HG03139 (cell line): ENCODE results near the gene FAM163B.

Experiments
- ATAC-seq: cut with Tn5 transposase; IDR thresholded peaks from one replicate; pipeline ENCODE4 v1.9.1; 2021; ENCODE audit not compliant: unreplicated experiment

Gene FAM163B

DNA sequence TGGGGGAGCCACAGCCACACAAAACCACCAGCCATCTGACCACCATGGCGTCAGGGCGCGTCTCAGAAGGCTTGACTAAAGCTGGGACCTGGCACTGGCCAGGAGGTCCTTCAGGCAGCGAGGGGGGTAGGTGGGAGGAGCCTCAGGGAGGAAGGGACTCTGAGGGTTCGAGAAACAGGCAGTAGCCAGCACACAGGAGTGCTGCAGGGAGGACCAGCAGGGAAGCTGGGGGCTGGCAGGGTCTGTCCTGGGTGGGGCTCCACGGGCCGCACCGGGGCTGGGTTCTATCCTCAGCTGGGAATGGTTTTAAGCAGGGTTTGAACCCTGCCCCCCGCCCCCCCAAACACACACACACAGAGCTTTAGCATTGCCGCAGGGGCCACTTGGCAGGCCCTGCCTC, 7.4 kb downstream of the FAM163B start:
- no peak for ATAC-seq

DNA sequence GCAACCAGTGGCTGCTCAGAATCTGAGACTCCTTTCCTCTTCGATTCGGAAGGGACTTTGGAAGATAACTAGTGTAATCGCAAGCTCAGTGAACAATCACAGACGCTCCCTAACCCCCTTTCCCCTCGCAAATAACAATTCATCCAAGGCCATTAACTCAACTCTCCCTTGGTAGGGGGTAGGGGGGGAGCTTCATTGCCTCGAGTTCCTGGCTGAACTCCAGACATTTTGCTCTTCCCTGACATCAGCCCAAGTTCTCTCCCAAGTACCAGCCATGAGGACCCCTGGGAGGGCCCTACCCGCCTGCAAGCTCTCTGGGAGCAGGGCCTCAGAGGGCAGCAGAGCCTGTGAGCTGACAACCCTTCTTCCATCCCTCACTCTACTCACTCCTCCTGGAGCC, 8.4 kb downstream of the FAM163B start:
- no peak for ATAC-seq

DNA sequence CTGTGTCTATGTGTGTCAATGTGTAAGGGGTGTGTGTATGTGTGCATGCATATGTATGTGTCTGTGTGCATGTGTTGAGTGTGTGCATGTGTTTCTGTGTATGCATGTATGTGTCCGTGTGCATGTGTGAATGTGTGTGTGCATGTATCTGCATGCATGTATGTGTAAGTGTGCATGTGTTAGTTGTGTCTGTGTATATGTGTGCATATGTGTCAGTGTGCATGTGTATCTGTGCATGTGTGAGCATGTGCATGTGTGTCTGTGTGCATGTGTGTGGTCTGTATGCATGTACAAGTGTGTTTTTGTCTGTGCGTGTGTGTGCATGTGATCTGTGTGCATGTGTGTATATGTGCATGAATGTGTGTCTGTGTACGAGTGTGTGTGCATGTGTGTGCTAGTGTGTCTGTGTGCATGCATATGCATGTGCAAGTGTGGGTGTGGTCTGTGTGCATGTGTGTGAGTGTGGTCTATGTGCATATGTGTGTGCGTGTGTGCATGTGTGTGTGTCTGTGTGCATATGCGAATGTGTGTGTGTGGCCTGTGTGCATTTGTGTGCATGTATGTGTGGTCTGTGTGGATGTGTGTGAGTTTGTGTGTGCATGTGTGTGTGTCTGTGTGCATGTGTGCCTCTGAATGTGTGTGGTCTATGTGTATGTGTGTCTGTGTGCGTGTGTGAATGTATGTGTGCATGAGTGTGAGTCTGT, 9.6 kb downstream of the FAM163B start:
- no peak for ATAC-seq

DNA sequence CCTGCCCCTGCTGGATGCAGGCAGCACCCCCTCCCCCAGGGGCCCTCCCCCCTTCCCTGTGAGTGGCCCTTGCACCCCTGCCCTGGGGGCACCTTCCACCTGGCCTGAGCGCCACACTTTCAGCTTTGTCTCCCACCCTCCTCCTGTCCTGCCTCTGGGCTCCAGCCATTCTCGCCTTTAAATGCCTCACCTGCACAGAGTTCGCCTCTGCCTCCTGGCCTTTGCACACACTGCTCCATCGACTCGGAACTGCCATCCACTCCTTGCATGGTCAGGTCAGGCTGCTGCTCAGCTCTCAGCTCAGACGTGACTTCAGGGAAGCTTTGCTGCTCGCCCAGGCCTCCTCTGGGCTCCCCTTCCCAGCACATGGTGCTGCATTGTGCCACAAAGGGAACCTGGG, 10.2 kb downstream of the FAM163B start:
- no peak for ATAC-seq

DNA sequence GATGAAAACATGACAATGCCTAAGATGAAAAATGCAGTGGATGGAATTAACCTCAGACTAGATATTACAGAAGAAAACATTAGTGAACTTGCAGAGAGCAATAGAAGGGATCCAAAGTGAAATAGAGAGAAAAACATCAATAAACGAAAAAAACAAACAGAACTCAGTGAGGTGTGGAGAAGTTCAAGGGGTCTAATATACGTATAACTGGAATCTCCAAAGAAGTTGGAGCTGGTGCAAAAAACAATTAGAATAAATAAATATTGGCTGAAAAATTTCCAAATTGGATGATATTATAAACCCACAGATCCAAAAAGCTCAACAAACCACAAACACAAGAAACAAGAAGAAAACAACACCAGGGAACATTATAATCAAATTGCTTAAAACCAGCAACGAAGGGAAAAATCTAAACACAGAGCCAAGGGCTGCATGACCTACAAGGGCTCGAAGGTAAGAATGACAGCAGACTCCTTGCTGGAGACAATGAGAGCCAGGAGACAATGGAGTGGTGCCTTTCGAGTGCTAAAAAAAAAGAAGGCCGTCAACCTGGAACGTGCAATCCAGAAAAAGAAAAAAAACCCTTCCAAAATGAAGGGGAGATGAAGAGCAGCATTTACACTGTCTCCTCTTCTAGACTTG, 11.8 kb downstream of the FAM163B start:
- no peak for ATAC-seq

DNA sequence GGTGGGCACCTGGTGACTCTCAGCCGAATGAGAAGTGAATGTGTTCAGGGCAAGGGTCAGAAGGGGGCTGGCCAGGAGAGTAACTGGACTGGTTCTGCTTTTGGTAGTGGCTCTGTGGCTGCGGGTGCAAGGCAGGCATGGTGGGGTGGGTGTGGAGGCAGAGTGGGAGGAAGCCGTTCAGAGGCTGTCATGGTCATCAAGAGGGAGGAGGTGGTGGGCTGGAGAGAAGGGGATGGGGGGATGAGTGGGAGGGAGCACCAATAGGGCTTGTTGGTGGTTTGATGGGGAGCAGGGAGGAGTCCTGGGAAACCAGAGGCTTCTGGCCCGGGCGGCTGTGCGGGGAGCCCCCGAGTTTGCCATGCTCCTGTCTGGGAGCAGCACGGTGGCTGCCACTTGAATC, 13.3 kb downstream of the FAM163B start:
- no peak for ATAC-seq

DNA sequence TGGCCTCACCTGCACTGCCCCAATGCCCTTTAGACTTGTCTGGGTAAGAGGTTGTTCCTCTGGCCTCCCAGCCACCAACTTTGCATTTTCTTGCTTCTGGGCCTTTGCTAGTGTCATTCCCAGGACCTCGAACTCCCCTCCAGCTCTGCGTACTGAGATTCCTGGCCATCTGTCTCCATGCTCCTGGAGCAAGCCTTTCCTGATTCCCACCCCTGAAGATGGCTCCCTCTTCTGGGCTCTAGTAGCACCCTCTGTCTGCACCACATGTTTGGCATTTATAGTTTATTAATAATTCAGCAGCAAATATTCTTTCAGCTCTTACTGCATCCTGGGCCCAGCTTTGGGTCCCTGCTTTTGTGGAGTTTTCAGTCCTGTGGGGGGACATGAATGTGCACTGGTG, 14.9 kb downstream of the FAM163B start:
- ATAC-seq = no peak

DNA sequence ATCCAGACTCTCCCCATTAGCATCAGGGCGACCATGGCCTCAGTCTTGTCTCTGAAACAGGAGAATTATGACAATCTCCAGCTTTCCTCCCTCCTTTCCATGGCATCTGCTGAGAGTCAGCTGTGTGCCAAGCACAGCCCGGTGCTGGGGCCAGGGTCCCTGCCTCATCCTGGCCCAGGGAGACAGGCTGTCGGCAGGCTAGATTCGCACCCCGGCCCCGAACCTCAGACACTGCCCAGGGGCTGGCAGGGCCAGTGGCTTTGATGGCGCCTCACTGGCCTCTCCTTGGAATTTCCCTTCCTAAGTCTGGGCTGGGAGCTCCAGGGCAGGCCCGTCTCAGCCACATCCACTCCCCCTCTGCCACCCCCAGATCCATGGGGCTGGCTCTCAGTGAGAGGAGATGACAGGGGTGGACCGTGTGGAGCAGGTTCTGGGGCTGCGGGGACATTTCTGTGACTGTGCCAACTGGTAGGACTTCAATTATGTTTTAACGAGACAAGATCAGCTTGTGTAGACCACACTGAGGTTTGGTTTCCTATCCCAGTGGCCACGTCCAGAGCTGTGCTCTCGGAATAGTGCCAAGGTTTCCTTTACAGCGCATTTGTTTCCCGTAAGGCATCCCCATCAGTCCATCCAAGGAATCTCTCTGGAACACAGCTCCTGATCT, 15.5 kb downstream of the FAM163B start:
- ATAC-seq = no peak

DNA sequence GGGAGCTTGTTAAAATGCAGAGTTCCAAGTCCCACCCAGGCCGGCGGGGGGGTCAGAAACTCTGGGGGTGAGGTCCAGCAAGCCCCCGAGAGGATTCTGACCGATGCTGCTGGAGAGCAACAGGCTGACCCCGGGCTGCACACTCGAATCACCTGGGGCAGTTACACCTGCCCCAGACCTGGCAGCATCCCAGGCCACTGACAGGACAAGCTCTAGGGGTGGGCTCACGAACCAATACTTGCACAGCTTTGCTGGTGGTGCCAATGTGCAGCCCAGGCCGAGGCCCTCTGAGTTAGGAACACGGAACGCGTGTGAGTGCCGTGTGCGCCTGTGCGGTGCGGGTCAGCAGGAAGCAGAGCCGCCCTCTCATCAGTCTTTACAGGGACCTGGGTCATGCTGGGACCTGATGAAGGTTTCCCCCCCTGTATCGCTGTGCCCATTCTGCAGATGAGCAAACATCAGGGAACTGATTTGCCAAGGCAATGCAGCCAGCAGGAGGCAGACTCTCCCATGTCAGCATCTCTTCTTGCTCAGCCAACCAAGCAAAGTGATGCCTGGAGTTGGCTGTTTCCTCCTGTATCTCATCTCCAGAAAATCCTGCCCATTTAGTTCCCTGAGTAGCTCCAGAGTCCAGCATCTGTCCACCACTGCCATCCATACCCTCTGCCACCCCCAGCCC, 16.3 kb downstream of the FAM163B start:
- ATAC-seq = no peak

DNA sequence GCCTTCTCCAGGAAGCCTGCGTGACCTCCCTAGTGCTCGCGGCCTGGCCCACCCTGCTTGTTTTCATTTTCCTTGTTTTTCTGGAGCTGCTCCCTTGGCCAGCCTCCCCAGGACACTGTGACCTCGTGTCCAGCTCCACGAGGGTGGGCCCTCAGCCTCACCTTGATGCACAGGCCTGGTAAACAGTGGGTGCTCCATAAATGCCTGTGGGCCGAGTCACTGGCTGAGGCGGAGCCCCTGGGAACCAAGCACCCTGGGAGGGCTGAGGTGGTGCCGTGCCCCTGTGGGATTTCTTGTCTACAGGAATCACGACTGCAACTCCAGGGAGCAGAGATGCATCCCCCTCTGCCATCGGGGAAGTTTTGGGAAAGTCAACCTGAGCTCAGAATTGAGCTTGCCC, 17.2 kb downstream of the FAM163B start:
- ATAC-seq = no peak

DNA sequence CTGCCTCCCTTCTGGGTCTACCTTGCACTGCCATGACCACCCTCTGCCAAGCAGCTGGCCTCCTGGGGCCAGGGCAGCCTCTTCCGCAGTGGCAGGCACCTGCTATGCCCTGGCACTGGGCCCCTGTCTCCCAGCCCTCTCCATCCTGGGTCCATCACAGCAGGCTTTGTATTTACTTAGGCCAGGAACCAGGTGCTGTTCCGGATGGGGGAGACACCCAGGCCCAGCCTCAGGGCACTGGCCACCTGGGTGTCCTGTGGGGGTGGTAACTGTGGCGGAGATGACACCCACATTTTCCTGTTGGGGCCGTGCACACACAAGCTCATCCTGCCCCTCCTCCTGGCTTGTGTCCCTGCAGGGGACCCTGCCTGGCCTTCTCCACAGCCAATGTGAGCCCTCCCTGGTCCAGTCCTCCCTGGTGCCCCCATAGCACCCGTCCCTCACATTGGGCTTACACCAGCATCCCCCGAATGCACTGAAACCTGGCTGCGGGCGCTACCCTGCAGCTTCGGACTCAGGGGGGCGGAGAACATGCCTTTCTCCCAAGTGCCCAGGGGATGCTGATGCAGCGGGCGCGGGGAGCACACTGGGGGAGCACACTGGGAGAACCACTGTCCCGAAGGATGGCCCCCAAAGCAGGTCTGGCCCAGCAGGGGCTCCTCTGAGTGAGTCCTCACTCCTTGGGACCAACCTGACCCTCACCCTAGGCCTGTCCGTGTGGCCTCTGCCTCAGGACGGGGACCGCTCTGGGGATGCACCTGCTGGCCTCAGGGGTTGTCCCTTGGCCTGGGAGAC, 17.9 kb downstream of the FAM163B start:
- no peak for ATAC-seq

DNA sequence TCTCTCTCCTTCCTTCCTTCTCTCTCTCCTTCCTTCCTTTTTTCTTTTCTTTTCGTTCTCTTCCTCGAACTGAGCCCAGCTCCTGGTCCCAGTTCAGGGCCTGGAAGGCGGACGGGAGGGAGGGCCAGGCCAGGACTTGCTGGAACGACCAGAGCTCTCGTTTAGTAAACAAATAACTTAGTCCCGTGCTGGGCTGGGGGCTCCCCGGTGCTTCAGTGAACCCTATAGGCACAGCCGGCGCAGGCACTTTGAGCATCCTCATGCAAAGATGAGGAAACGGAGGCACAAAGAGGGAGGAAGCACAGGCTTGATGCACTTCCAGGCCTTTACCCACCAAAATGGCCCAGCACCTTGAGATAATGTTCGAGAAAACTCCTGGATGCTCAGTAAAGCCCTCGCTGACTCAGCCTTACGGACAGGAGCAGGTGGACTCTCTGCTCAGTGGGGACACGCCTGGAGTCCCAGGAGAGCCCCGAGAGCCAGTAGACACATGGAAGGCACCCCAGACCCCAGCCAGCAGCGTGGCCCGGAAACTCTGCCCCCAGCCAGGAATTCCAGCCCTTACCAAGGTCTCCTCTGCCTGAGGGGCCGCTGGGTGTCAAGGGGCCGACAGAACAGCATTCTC, 18.8 kb downstream of the FAM163B start:
- ATAC-seq = no peak

DNA sequence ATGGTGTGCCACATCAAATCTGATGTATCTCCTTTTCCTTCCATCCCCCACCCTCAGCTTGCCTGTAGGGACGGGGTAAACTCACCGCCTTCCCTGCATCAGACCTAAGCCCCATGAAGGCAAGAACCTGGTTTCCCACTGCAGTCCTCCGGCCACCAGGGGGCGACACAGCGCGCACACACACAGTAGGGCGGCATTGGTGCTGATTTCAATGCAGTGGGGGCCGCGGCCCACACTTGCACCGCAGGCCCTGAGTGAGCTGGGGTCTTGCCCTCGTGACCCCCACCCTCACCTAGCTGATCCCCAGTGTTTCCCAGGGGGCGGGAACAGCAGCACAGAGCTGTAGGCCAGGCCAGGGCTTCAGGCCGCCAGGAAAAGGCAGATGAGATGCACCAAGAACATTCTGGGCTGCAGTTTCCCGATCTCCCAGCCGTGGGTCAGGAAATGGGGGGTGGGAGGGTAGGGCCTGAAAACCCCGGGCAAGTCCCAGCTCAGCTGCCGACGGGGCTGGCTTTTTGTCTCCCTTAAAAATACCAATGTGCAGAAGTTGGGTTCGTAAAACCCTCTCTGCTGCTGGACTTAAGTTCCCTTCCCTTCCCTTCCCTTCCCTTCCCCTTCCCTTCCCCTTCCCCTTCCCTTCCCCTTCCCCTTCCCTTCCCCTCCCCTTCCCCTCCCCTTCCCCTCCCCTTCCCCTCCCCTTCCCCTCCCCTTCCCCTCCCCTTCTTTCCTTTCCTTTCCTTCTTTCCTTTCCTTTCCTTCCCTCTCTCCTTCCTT, 19.5 kb downstream of the FAM163B start:
- no peak for ATAC-seq

DNA sequence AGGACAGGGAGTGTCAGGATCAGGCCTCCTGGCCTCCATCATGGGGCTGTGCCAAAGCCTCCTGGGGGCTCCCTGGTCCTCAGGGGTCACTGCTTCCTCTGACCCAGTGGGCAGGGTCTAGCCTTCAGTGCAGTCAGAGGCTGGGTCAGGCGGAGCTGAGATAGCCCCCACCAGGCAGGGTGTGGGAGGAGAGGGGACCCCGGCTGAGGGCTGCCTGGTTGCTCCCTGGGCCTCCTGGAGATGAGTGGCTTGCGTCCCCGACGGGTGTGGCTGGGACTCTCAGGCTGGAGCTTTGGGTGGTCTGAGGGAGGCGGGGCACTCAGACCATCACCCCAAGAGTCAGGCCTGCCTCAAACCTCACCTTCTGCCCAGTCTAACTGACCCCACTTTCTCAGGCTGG, 21.7 kb downstream of the FAM163B start:
- no peak for ATAC-seq

DNA sequence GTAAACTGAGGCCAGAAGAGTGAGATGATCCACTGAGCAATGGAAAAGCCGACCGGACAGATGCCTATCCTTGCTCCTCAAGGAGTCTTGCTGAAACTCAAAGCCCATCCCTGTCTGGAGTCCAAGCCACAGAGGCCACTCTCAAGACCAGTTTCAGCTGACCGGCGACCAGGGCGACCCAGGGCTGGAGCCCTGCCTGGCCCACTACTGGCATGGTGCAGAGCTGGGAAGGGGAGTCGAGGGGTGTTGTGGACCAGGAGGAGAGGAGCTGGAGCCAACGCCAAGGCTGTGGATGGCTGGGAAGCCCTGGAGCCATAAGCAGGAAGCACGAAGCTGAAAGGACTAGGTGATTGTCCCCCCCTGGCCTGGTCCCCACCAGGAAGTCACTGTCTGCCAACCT, 22.1 kb downstream of the FAM163B start:
- no peak for ATAC-seq

DNA sequence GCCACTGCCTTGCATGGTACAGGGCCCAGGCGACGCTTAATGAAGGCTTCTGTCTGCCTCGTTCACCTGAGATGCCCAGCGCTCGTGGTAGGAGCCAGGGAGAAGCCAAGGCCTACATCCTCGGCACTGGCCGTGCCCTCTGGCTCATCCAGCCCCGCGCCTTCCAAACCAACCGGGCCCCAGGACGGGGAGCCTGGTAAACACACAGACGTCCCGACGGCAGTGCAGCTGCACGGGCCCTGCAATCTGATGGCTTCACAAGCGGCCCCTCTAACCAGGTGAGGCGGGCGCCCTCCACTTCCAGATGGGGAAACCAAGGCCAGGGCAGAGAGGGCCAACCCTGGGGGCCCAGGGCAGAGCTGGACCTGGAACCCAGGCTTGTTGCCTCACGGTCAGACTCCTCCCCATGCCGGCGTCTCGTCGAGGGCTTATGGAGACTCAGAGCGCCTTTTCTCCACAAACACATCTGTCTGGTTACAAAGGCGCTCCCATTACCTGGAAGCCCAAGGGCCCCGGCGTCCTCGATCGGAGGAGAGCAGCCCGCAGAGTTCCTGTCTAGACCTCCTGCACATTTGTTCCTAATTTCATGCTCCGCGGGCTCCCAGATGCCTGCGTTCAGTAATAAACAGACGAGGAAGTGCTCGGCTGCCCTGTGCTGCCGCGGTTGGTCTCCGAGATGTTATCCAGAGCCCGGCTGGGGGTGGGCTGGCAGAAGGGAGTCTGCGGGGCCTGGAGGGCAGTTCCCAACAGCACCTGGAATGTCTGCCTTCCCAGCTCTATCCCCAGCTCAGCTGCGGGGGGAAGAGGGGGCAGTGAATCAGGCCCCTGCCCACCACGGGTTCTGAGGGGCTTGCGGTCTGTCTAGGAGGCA, 23.5 kb downstream of the FAM163B start:
- no peak for ATAC-seq

DNA sequence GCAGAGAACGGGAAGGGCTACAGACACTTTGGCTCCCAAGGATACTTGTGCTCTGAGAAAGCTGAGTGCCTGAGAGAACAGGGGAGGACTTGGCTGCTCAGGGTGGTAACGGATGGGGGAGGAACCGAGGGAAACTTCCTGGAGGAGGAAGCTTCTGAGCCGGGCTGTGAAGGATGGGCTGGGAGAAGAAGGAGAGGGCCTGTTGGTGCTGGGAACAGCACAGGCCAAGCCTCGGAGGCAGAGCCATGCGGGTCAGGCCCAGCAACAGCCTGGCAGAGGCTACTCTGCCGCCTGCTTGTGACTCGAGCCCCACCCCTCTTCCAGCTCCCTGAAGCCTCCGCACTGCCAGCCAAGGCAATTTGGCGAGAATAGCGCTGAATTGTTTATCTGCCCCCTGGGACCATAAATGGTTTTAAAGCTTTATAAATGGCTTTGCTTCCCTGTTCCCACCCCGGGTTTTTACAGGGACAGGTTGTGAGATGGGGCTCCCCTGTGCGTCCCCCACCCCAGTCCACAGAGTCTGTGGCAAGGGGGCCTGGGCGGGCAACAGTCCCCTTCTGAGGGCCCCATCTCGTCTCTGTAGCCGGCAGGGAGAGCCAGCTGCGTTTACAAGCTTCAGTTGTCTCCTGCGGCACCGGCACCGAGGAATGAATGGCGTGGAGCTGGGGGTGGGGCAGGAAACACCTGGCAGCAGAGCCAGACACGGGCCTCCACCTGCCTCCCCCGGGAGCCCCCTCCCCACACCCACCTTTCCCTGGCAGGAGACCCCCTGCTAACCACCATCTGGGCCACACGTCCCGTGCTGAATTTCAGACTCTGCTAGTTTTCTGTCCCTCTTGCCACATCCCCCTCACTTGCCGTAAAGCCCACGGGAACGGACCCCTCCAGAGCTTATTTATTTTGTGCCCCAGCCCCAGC, 24.4 kb downstream of the FAM163B start:
- ATAC-seq = no peak

DNA sequence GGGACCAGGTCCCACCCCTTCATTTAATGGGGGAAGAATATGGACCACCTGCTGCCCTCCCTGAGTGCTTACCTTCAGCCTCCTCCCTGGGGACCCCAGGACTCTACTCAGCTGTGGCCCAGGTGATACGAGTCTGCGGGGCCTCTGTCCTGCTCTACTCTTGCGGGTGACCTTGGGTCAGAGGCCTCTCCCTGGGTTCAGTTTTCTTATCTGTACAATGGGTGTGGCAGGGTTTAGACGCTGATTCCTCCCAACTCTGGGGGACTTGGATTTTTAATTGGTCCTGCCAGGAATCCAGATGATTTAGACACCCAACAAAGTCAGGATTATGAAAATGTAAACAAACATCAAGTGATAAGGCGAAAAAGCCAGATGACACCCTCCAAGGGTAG, 25.0 kb downstream of the FAM163B start:
- no peak for ATAC-seq
